Ovary (tissue), 3 donors: ENCODE data around the gene UNC5A.

Source experiments
- CTCF ChIP-seq, 3 donors: fragments of 450-650 bp in 2 of 3; fragments of 200-600 bp in 1 of 3; IDR thresholded peaks; one replicate each; pipeline versions ENCODE4 v1.5.1 to v1.8.0; 2016 to 2022; ENCODE audit warnings: antibody characterized with exemption in 3 of 3, mild to moderate bottlenecking in 1 of 3
- EP300 ChIP-seq: sonication (generic); formaldehyde crosslinking; IDR thresholded peaks from one replicate; pipeline ENCODE4 v1.6.1; 2017; ENCODE audit warnings: antibody characterized with exemption
- POLR2A ChIP-seq: fragments of 450-650 bp; IDR thresholded peaks from one replicate; pipeline ENCODE4 v1.6.1; 2017; ENCODE audit warnings: antibody characterized with exemption, mild to moderate bottlenecking, moderate library complexity
- donor health status: DM: no; HTN: no; CAD: no.

DNA sequence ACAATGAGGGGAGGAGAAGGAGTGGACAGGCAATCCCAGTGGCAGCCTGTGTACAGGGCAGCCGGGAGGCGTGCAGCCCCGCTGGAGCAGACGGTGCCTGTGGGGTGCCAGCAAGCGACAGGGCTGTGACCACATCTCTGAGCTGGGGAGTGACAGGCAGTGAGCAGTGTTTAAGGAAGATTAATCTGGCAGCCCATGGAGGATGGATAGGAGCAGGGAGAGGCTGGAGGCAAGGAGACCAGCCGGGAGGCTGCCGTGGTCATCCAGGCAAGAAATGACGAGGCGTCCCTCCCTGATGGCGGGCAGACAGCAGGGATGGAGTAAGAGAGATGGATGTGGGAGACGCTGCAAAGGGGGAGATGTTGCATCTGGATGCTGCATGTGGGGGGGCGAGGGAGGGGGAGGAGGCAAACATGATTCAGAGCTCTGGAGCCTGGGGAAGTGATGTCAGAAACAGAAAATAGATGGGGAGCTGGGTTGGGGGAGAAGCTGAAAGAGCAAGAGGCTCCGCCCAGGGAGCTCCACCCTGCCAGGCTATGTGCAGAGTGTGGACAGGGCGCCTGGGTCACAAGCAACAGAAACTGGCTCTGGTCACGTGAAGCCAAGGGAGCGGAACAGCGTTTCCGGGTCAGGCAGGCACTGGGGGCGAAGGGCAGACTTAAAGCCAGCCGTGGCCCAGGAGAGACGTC is 12.6 kb downstream of the UNC5A start:
- no peak for TF ChIP-seq CTCF (IDR thresholded peaks at IDR 0.05)
- TF ChIP-seq EP300 = no peak
- TF ChIP-seq POLR2A = no peak
